Jurkat, Clone E6-1 (cell line): ENCODE measurements around the gene DBI.
"Not testable (repeated sequence)": the region's sequence is repeated elsewhere in the genome, so short reads cannot be mapped to it uniquely, and the experiment has no call there.

Source experiments
- DNase-seq: peaks from one replicate; pipeline ENCODE4 v3.0.0-alpha.2; 2011; ENCODE audit warnings: low read depth, low spot score
- H3K4me3 ChIP-seq: 2 replicates; pipeline ENCODE4 v1.5.1; 2011; ENCODE audit warnings: mild to moderate bottlenecking, low read length, control low read depth, moderate library complexity

Gene DBI

GRCh38 chr2:119389615-119390306 lies 23.0 kb downstream of the DBI start:
- H3K4me3 ChIP-seq = no peak overlapping the region
- DNase-seq = no peak

GRCh38 chr2:119393971-119394748 lies 27.4 kb downstream of the DBI start:
- no peak overlapping the region for H3K4me3 ChIP-seq
- no peak for DNase-seq

- no peak for DNase-seq
- no peak overlapping the region for H3K4me3 ChIP-seq
Observed at GRCh38 chr2:119397196-119397595, 30.4 kb downstream of the DBI start.

GRCh38 chr2:119402106-119402505 lies 35.3 kb downstream of the DBI start:
- no peak overlapping the region for H3K4me3 ChIP-seq
- DNase-seq = no peak

GRCh38 chr2:119402645-119403560 lies 36.1 kb downstream of the DBI start:
- DNase-seq = no peak
- H3K4me3 ChIP-seq = no peak overlapping the region

- DNase-seq, H3K4me3 ChIP-seq: not testable (repeated sequence)
Observed at GRCh38 chr2:119403618-119404017, 36.8 kb downstream of the DBI start.

- no peak for DNase-seq
- H3K4me3 ChIP-seq = no peak overlapping the region
Observed at GRCh38 chr2:119405151-119405550, 38.4 kb downstream of the DBI start.

- no peak overlapping the region for H3K4me3 ChIP-seq
- DNase-seq = peak; percentile 45
Observed at GRCh38 chr2:119407430-119408220, 40.8 kb downstream of the DBI start.

GRCh38 chr2:119408221-119408619 lies 41.4 kb downstream of the DBI start:
- no peak for DNase-seq

GRCh38 chr2:119409506-119409905 lies 42.7 kb downstream of the DBI start:
- H3K4me3 ChIP-seq = no peak overlapping the region
- DNase-seq = no peak

More at GRCh38 chr2:119408221-119408619, 41.4 kb downstream of the DBI start:
- H3K4me3 ChIP-seq = no peak overlapping the region

- H3K4me3 ChIP-seq = no peak overlapping the region
Observed at GRCh38 chr2:119414894-119415293, 48.1 kb downstream of the DBI start.

GRCh38 chr2:119415630-119416029 lies 48.9 kb downstream of the DBI start:
- no peak overlapping the region for H3K4me3 ChIP-seq
- DNase-seq = peak; percentile 33

More at GRCh38 chr2:119414894-119415293, 48.1 kb downstream of the DBI start:
- DNase-seq = no peak

GRCh38 chr2:119416299-119416923 lies 49.6 kb downstream of the DBI start:
- DNase-seq = no peak
- no peak overlapping the region for H3K4me3 ChIP-seq

GRCh38 chr2:119417908-119418307 lies 51.1 kb downstream of the DBI start:
- DNase-seq = no peak
- no peak overlapping the region for H3K4me3 ChIP-seq

GRCh38 chr2:119419065-119419464 lies 52.3 kb downstream of the DBI start:
- no peak overlapping the region for H3K4me3 ChIP-seq
- no peak for DNase-seq

GRCh38 chr2:119419803-119420508 lies 53.2 kb downstream of the DBI start:
- no peak for DNase-seq
- no peak overlapping the region for H3K4me3 ChIP-seq

GRCh38 chr2:119421304-119421703 lies 54.5 kb downstream of the DBI start:
- DNase-seq = no peak

GRCh38 chr2:119421741-119422140 lies 55.0 kb downstream of the DBI start:
- no peak for DNase-seq
- no peak overlapping the region for H3K4me3 ChIP-seq

More at GRCh38 chr2:119421304-119421703, 54.5 kb downstream of the DBI start:
- H3K4me3 ChIP-seq = no peak overlapping the region
